ENCODE results near the gene ZNF511.

ZNF511 gene

DNA sequence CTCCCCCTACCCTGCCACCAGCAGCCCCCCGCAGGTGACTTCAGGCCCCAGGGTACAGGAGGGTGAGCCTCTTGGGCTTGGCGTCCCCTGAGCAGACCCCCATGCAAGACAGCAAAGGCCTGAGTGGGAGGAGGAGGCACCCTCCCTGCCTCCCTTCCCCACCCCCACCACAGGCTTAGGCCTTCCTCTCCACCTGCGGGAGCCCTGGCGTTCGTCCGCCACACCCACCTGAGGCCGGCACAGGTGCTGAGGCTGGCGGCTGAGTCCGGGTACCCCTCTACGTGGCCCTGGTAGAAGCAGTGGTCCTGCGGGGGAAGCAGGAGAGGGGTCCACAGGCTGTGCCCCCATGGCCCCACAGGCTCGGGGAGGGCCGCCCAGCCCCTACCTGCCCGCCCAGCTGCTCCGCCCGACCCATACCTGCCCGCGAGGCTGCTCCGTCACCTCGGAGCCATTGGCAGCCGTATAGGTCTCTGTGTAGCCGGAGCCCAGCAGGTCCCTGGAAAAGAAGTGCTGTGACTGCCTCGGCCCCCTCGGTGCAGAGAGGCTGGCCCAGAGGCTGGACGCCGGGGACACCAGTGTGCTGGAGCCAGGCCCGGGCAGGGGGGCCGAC is 35.1 kb upstream of the ZNF511 start:
- intact Hi-C loops (cut with DNase I), result no loop called here
- no peak for DNase-seq

DNA sequence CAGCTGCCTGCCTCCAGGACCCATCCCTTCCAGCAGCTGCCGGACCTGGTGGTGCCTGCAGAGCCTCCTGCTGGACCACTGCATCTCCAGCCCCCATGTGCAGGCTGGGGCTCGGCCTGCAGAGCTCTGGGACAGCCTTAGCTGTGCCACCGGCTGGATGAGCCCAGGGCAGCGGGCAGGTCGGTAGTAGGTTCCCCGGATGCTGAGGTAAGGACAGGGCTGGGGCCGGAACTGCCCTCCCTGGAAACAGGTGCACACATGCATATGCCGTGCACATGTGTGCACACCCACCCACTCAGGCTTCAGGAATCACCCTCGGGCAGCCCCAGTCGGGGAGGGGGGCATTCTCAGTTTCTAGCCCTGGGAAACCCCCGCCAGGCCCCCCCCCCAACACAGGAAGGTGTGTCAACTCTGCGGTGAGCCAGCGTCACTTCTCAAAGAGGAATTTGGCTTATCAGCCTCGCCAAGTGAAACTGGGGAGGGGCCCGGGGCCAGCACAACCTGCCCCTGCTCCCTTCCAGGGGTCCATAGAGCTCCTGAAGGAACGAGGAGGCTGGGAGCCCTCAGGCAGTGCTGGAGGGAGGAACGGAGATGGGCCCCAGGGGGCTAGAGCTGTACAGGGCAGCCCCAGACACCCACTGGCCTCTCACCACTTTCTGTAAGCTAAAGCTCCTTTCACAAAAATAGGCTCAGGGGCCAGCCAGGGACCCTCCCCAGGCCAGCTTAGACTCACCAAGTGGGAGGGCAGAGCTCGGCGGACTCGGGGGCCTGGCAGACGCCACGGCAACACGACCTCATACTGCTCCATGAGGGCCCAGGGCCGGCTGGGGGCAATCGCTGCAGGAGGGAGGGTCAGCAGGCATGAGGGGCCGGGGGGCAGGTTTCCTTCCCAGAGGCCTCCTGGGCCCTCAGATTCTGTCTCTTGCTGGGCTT is 33.7 kb upstream of the ZNF511 start:
- DNase-seq, result no peak
- intact Hi-C loops (cut with DNase I), result no loop called here

DNA sequence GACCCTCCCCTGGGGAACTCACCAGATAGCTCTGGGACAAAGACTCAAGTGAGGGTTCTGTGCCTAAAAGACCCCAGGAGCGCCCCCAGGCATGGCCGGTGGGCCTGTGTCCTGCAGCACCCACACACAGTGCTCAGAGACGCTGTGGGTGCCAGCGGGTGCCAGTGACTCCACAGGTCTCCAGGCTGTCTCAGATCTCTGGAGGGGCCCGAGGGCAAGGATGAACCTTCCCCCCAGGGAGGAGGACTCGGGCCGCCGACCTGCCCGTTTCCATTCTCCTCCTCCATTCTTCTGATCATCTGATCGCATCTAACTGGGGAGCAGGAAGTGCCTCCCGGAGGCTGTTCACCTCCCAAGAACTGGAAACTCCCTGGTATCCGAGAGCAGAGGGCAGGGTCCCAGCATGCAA is 33.0 kb upstream of the ZNF511 start:
- intact Hi-C loops (cut with DNase I), result no loop called here
- DNase-seq, result no peak

DNA sequence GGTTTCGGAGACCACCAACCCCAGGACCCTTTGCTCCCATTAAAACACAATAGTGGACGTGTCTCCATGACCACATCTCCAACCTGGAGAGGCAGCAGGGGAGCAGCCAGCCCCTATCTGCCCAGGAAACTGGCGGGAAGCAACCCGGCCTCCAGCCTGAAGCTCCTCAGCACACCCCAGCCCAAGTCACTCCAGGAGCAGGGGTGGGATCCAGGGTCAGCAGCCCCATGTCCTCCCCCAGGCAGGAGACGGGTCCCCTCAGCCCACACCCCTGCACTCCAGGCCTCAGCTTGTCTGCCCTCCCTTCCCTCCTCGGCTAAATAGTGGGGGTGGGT is 32.6 kb upstream of the ZNF511 start:
- DNase-seq, result no peak
- intact Hi-C loops (cut with DNase I), result no loop called here

DNA sequence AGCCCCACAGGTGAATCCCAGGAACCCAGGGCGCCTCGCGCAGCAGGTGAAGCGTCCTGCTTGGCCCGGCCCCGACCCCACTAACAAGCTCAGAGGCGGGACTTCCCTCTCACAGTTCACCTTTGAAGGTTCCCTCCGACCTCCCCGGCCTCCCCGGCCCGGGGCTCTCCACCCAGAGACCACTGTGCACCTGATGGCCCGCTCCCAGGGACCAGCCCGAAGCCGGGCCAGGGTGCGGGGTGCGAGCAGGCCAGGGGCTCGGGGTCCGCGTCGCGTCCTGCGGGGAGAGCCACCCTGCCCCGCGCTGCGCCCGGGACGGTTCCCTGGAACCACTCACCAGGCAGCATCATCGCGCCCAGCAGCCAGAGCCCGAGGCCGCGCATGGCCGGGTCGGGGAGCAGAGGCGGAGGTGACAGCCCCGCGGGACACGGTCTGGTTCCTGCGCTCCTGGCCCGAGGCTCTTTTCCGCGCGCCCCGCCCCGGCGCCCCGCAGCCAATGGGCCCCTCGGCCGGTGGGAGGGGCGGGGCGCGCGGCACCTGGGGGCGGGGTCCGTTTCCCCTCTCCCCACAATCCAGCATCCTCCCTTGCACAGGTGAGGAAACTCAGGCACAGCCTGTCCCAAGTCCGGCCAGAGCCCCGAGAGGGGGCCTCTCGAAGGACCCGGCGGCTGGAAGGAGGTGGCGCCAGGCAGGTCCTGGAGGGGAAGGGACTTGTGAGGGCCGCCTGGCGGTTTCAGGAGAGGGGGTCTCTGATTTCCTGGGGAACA is 32.1 kb upstream of the ZNF511 start, which contains the start of gene ADAM8:
Gene ADAM8 (minus strand): TSS at position 434 of the 767 bp plus-strand sequence. CDS start 51 bp downstream, at position 383.
- no peak for DNase-seq
- intact Hi-C loops (cut with DNase I), result no loop called here

DNA sequence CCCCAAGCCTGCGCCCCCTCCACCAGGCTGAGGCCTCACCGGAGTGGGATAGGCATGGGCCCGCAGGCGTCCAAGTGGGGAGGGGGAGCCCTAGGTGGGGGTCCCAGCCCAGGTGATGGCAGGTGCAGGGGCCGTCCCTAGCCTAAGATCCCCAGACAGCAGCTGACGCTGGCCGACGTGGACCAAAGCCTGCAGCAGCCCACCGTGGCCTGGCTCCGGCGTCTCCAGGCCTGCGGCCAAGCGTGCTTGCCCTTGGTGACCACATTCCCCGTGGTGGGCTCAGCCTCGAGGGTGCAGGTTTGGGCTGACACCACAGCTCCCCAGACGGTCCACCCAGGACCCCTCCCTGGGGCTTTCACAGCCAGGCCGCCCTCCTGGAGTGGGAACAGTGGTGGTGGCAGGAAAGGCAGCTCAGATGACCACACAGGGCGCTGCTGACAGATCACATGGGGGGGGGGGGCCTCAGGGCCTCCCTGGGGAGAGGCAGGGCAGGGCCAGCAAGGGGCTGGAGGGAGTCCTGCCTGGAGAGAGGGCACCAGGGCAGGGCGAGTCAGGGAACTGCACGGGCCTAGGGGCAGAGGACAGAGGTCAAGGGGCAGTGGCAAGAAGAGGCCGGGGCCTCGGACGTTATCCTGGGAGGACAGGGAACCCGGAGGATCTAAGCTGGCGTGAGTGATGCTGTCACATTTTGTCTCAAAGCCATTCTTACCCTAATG is 31.3 kb upstream of the ZNF511 start:
- intact Hi-C loops (cut with DNase I), result no loop called here
- no peak for DNase-seq

DNA sequence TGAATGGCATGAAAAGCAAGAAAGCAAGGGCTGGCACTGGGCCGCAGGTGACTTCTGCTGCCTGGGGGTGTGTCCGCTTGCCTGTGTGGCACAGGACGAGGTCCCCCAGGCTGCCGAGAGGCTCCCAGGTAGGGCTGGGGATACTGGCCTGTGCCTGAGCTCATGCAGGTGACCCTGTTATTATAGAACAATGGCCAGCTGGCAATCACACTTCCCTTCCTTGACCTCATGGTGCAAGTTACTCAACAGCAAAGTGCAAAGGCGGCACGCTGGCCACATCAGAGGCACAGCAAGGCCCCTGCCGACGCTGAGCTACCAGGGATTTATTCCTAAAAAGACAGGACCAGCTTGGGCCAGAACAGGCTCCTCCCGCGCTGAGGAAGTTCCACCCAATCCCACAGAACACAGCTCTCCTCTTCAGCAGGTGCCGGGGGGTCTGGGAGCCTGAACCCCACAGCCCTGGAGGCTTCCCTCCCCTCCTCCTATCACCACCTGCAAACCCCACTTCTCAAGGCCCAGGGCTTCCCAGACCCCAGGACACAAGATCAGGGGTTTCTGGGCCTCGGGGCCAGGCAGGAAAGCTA is 30.6 kb upstream of the ZNF511 start:
- intact Hi-C loops (cut with DNase I), result no loop called here
- no peak for DNase-seq

DNA sequence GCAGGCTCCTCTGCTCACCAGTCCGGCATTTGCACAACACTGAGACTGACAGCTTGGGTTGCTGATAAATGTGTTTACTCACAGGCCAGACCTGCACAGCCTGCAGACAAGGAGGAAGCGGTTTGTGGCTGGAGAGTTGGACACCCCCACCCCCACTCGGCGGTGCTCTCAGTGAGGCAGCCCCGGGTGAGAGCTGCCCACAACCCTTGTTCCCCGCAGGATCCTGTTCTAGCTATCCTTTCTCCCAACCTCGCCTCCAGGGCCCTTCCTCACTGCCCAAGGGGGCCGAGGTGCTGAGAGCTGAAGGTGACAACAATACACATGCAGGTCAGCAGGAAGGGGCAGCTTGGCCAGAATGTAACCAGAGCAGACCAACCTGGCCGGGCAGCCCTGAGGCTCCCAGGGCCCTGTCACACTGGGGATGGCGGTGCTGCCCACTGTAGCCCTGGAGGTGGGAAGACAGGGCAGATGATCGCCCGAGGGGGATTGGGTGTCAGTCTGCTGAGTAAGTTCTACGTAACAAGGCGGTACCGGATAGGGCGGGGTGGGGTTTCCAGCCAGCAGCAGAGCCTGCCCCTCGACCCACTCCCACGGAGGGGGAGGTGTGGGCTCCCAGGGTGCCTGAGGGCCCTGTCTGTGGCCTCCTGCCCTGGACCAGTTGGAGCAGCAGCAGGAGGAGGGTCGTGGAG is 30.0 kb upstream of the ZNF511 start:
- intact Hi-C loops (cut with DNase I), result no loop called here
- DNase-seq, result peak in 1 of 10 donors; percentile 42

DNA sequence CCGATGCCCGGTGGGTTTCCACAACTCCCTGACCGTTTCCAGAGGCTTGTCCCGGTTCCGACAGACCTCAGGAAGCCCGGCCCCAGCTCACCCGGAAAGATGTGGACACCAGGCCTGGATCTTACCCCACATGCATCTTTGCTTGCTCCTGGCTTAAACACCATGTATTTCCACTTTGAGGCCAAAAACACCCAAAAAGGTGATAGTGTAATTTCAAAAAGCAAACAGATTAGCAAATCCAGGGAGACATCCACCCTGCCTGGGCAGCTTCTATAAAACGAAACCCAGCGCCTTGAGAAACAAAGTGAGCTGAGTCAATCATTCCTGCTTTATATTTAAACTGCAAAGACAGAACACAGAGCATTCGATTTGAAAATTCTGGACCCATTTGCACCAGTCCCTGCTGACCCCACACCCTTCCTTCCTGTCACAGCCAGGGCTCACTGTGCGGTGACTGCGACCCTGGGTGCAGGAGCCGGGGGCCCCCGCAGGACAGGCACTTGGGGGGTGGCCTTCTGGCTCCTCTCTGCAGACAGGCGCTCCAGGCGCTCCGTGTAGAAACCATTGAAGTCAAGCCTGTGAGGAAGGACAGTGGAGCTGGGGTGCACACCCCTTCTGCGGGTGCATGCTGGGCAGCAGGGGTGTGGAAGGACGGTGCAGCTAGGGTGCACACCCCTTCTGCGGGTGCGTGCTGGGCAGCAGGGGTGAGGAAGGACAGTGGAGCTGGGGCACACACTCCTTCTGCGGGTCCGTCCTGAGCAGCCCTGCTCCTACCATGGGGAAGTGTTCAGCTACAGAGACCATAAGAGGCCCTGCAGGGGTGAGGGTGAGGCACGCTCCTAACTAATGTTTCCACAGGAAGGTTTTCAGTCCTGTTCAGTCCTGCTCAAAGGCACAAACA is 29.1 kb upstream of the ZNF511 start:
- intact Hi-C loops (cut with DNase I), result no loop called here
- no peak for DNase-seq

DNA sequence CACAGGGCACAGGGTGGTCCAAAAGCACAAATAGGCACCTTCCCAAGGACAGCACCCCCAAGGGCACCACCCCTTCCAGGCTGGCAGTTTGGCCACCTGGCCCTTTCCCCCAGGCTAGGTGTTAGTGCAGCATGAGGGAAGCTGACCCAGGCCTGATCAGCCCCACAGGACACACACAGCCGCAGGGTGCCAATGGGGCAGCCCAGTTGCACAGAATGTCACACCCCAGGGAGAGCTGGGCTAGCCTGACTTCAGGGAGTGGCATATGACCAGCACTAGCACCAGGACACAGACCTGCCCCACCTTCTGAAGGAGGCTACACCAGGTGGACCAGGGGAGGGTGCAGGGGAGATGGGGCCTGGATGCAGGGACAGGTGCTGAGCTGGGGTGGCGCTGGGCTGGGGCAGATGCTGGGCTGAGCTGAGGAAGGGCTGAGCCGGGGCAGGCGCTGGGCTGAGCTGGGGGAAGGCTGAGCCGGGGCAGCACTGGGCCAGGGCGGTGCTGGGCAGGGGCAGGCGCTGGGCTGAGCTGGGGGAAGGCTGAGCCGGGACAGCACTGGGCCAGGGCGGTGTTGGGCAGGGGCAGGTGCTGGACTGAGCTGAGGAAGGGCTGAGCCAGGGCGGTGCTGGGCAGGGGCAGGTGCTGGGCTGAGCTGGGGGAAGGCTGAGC is 28.2 kb upstream of the ZNF511 start:
- no peak for DNase-seq
- intact Hi-C loops (cut with DNase I), result no loop called here

DNA sequence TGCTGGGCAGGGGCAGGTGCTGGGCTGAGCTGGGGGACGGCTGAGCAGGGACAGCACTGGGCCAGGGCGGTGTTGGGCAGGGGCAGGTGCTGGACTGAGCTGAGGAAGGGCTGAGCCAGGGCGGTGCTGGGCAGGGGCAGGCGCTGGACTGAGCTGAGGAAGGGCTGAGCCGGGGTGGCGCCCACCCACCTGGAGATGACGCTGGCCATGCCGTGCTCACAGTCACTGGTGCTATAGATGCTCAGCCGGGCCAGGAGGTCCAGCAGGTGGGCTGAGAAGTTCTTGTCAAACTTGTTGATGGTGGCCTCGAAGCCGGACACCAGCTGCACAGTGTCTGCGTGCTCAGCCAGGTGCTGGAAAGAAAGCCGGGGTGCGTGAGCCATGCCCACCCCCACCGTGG is 27.6 kb upstream of the ZNF511 start:
- intact Hi-C loops (cut with DNase I), result no loop called here
- no peak for DNase-seq

DNA sequence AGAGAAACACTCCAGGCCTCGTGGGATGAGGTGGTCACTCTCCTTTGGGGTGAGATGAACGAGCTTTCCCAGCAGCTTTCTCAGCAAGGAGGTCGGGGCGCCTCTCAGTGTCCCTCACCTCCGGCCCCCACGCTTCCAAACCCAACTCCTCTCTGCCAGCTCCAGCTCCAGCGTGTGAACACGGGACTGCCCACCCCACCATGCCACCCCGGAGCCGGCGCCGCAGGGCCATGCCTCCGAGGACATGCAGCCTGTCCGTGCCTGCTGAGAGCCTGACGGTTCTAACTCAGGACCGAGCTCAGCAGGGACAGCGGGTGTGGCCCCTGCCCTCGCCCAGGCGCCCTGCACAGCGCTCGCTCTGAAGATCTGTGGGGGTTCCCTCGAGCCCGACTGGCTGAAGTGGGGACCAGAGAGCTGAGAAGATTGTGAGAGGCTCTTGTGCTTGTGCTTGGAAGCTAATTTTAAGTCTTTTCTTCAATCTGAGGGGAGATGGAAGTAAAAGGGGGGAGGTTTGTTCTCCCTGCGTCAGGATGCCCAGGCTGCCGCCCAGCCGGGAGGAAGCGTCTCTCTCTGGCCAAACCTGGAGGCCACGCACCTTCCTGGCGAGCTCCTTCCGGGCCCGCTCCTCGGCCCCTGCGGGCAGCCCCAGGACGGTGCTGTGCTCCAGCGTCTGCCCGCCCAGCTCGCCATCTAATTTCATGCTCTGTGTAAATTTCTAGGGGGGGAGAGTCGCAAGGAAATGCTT is 26.9 kb upstream of the ZNF511 start:
- DNase-seq, result no peak
- intact Hi-C loops (cut with DNase I), result no loop called here

DNA sequence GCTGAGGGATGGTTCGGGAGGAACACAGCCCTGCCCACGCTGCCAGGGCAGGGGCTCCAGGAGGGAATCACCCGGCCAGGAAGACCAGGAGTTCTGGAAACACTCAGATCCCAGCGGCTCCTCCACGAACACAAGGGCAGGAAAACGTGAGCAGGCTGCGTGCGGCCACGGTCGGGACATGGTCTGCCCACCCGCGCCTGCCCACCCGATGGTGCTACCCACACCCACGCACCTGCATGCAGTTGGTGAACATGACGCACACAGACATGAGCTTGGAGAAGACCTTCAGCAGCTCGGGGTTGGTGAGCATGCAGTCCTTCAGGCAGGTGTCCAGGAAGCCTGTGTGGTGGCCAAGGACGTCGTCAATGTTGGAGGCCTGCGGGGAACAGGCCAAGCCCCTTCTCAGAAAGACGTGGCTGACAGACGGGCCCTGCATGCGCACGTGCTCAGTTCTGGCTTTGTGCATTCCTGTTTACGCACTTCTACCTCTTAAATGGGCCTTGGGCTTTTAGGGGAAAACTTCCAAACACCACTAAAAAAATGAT is 25.8 kb upstream of the ZNF511 start:
- DNase-seq, result no peak
- intact Hi-C loops (cut with DNase I), result no loop called here

DNA sequence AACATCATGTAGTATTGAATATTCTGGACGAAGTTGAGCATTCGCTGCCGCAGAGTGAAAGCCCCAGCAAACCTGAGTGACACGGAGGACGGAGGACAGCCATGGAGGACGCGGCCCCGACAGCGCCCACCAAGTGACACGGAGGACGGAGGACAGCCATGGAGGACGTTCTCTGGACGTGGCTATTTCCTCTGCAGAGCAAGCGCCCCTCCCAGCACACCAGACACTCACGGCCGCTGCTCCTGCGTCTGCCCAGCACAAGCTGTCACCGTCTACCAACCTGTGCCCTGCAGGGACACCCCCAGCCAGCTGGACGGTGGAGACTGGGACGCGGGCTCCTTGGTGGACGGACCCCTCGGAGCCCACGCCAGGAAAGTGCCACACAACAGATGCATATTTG is 24.8 kb upstream of the ZNF511 start:
- intact Hi-C loops (cut with DNase I), result no loop called here
- DNase-seq, result no peak

DNA sequence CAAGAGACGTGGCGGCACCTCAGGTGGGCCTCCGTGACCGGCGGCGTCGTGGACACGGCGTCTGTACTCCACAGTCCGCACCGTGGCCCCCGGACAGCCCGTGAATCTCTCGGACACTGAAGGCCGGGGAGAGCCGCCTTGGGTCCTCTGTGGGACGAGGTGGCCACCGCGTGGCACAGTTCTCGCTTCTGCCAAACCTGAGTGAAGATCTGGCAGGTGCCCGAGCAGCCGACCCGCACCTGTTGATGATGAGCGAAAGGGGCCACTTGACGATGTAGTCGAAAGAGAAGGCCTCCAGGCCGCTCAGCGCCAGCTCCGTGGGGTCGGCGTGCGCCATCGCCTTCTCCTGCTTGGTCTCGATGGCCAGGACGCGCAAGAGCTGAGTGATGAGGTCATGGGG is 23.5 kb upstream of the ZNF511 start:
- no peak for DNase-seq
- intact Hi-C loops (cut with DNase I), result no loop called here

DNA sequence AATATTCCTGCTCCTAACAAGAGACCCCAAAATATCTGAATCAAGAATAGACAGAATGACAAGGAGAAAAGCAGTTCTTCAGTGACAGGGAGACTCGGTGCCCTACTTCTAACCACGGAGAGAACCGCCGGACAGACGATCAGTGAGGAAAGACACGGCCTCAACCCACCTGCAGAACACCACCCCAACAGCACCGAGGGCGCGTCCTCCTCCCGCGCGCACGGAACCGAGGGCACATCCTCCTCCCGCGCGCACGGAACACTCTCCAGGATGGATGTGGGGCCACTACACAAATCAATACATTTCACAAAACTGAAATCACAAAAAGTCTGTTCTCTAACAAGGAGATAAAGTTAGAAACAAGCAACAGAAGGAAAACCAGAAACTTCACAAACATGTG is 22.3 kb upstream of the ZNF511 start:
- DNase-seq, result no peak
- intact Hi-C loops (cut with DNase I), result no loop called here

DNA sequence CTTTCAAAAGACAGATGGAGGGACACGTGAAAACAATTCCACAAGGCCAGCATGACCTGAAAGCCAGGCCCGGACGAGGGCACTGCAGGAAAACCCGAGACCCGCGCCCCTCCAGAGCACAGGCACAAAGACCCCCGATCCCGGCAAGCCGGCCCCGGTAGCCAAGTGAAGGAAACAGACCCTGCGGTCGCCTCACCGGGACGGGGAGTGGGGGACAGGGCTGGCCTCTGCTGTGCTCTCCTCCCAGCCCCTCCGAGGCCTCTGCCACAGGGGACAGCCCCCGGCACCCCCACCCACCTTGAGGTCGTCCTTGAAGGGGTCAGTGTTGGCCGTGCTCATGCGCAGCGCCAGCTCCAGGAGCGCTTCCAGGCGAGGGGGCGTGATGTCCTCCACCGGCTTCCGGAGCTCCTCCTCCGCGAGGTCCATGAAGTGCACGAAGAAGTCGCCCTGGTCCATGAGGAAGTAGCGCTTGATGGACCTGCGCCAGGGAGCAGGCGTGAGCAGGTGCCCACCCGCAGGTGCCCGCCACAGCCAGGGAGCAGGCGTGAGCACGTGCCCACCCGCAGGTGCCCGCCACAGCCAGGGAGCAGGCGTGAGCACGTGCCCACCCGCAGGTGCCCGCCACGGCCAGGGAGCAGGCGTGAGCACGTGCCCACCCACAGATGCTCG is 20.7 kb upstream of the ZNF511 start:
- DNase-seq, result peak in 1 of 10 donors; percentile 78

More for the DNA sequence above, 20.7 kb upstream of the ZNF511 start:
- intact Hi-C loops (cut with DNase I), result no loop called here

Data from posterior cingulate gyrus (tissue), 11 donors.